Panc1 (cell line): Measurements from ENCODE around the gene KAT5.

Experiments
- CTCF ChIP-seq: fragments of 450-650 bp; IDR thresholded peaks from 2 replicates; pipeline ENCODE4 v1.5.1; 2017; ENCODE audit warnings: mild to moderate bottlenecking
- POLR2AphosphoS5 ChIP-seq: IDR thresholded peaks from 2 replicates; pipeline ENCODE4 v1.6.1; 2012; ENCODE audit warnings: mild to moderate bottlenecking, low read depth, low read length, moderate library complexity
- REST ChIP-seq, 2 experiments: IDR thresholded peaks; 2 replicates each; pipeline ENCODE4 v1.6.1; 2011 to 2012; ENCODE audit warnings: low read depth in 2 of 2, control low read depth in 1 of 2, low read length in 1 of 2, mild to moderate bottlenecking in 1 of 2, moderate library complexity in 1 of 2; ENCODE audit not compliant: insufficient read depth in 1 of 2
- TCF7L2 ChIP-seq: IDR thresholded peaks from 2 replicates; pipeline ENCODE4 v1.6.1; 2011; ENCODE audit warnings: mild to moderate bottlenecking, low read depth, low read length, inconsistent platforms

GRCh38 chr11:65718964-65719492, 7.0 kb downstream of the KAT5 start:
- no peak for TF ChIP-seq CTCF
- TF ChIP-seq POLR2AphosphoS5: no peak
- TF ChIP-seq REST (IDR thresholded peaks at IDR 0.05; ENCODE audit: insufficient read depth in 1 of 2, low read depth in 2 of 2, low read length in 1 of 2): 0 out of 4 replicates have a peak, but pooled peaks of 1 of the 2 experiments have one; percentile 26
- no peak for TF ChIP-seq TCF7L2
